NCI-H774 (cell line): ENCODE measurements around the gene C4orf46.
"Not testable (repeated sequence)": the region's sequence is repeated elsewhere in the genome, so short reads cannot be mapped to it uniquely, and the experiment has no call there.

Source experiments
- DNase-seq: peaks from one replicate; lab custom pipeline; 2025; lab: John Stamatoyannopoulos, UW

C4orf46 gene

GRCh38 chr4:158671665-158671914 lies at the start of gene C4orf46:
Gene C4orf46 (minus strand): TSS chr4:158671887. CDS start chr4:158671801, 86 bp downstream.
- DNase-seq = no peak

GRCh38 chr4:158715802-158716201 lies 44.1 kb upstream of the C4orf46 start:
- DNase-seq = no peak

DNA sequence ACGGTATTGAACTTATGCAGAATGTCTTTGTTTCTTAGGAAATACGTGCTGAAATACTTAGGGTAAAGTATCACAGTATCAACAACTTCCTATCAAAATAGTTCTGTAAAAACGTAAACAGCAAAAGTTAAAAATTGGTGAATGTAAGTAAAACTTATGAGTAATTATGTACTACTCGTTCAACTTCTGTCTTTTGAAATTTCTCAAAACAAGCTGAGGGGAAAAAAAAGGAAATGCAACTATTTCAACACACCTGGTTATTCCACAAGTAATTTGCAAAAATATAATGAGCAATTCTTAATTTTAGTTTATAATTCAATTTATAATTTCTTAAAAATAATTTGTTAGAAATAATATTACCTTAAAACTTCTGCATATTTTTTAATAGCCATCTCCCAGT lies 43.2 kb upstream of the C4orf46 start:
- DNase-seq = no peak

DNA sequence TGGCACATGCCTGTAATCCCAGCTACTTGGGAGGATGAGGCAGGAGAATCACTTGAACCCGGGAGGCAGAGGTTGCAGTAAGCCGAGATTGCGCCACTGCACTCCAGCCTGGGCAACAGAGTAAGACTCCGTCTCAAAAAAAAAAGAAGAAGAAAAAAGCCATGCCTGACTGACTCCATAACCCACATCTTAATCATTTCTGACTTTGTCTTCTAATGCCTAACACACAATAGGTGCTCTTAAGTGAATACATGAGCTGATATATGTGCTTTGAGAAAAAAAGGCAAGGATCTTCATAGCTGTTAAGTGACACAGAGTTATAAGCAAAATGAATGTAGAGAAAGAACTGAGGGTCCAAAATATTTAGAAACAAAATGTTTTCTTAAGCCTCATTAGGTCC lies 40.9 kb upstream of the C4orf46 start:
- DNase-seq = not testable (repeated sequence)

- DNase-seq = no peak
Measured at GRCh38 chr4:158710814-158711213, 39.1 kb upstream of the C4orf46 start.

DNA sequence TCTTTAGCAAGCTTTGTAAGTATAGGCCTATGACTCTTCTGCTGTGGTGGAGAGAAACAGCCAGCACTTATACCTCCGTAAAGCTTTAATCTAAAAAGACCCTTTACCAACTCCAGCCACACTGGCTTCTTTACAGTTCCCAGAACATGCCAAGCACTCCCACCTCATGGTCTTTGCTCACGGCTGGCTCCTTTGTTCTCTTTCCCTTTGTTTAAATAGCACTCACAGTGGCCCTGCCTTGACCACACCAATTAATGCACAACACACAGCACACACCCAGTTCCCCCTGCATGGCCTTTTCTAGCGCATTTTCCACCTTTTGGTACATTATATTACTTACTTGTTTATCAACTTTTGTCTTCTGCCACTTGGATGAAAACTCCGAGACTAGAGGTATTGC lies 32.6 kb upstream of the C4orf46 start:
- no peak for DNase-seq

- no peak for DNase-seq
Measured at GRCh38 chr4:158688813-158689212, 17.1 kb upstream of the C4orf46 start.

DNA sequence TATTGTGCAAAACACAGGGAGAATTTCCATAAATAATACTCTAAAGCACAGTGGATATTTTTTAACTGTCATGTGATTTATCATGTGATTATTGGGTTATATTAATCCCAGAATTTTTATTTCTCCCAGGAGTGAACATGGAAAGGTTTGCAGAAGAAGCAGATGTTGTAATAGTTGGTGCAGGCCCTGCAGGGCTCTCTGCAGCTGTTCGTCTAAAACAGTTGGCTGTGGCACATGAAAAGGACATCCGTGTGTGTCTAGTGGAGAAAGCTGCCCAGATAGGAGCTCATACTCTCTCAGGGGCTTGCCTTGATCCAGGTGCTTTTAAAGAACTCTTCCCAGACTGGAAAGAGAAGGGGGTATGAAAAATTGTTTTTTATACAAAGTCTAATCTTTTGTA lies 10.4 kb upstream of the C4orf46 start:
- no peak for DNase-seq

DNA sequence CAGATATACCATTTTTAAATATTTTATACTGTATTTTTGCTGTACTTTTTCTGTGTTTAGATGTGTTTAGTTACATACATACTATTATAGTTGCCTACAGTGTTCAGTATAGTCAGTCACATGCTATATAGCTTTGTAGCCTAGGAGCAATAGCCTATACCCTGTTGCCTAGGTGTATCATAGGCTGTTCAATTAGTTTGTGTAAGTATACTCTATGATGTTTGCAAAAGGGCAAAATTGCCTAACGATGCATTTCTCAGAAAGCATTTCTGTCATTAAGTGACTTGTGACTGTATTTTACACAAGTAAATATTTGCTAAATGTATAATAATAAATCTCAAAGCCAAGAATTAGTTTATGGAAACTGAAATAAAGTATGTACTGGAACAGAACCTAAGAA lies 9.9 kb upstream of the C4orf46 start:
- DNase-seq = no peak

DNA sequence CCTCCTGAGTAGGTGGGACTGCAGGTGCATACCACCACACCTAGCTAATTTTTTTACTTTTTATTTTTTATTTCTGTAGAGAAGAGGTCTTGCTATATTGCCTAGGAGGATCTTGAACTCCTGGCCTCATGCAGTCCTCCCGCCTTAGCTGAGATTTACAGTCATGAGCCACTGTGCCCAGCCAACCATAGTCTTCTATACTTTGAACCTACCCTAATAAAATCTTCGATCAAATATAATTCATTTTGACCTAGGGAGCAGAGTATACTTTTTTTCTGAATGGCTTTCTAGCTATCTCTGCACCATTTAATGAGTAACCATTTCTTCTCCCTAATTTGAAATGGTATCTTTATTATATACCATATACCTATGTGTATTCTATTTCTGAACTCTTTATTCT lies 7.1 kb upstream of the C4orf46 start:
- no peak for DNase-seq

DNA sequence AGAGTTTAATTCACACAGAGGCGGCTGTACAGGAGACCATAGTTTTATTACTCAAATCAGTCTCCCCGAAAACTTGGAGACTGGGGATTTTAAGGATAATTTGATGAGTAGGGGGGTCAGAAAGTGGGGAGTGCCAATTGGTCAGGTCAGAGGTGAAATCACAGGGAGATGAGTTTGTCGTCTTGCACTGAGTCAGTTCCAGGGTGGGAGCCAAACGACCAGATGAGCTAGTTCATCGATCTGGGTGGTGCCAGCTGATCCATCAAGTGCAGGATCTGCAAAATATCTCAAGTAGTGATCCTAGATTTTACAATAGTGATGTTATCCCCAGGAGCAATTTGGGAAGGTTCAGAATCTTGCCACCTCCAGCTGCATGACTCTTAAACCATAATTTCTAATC lies 4.4 kb upstream of the C4orf46 start:
- no peak for DNase-seq

DNA sequence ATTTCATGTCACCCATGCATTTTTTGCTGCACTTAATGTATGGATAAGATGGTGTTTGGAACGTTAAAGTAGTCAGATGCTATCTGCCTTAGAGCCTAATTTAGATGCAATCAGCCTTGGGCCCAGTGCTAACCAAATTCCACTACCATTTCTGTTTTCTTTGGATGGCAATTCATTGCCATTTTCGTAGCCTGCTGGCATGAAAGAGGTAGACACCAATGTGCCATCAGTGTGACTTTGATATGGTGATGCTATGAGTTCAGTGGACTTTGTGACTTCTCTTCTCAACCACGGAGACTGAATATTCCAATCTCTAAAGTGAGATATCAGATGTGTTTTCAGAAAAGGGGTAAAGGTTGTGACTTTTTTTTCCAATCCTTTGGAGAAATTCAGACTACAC lies 1.9 kb upstream of the C4orf46 start:
- DNase-seq = no peak

- peak; percentile 93 for DNase-seq
Measured at GRCh38 chr4:158671915-158672806, 474 bp upstream of the C4orf46 start, which contains the start of gene ETFDH. Gene ETFDH (plus strand): TSS chr4:158672296. CDS start chr4:158672457, 161 bp downstream.

DNA sequence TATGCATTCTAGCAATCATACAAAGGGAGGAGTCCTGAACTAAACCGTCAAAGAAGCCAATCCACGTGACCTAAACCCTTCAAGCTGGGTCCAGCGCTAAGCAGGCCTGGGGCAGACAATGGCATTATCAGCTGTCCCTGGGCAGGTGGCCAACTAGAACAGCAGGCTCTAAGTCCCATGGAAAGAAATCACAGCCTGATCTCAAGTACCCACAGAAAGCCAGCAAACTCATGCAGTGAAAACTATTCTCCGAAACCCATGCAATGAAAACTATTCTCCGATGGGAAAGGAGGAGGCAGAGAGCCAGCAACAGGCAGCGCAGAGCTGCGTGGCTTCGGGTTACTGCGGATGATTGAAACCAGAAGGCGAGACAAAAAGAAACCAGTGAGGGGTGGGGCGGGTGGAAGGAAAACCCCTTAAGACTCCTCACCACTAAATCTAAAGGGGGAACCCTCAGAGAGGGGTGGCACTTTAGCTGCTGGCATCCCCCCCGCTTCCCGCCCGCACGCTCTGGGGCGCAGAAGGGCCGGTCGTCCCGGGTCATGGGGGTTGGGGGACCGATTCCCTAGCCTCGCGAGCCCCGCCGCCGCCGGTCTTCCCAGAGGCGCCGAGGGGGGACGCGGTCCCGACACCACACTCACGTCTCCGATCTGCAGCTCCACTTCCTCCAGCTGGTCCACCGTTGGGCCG lies 567 bp downstream of the C4orf46 start:
- peak; percentile 16 for DNase-seq

GRCh38 chr4:158669310-158669709 lies 2.4 kb downstream of the C4orf46 start:
- no peak for DNase-seq

GRCh38 chr4:158667651-158668198 lies 4.0 kb downstream of the C4orf46 start:
- DNase-seq = no peak

GRCh38 chr4:158666892-158667291 lies 4.8 kb downstream of the C4orf46 start:
- no peak for DNase-seq

DNA sequence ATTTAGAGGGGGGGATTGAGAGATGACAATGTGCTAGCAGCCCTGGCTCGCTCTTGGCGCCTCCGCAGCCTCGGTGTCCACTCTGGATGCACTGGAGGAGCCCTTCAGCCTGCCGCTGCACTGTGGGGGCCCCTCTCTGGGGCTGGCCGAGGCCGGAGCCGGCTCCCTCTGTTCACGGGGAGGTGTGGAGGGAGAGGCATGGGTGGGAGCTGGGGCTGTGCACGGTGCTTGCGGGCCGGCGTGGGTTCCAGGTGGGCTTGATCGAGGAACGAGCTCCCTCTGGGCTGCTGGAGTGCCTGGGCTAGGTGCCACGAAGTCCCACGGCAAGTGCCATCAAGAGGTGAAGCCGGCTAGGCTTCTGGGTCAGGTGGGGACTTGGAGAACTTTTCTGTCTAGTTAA lies 6.9 kb downstream of the C4orf46 start:
- no peak for DNase-seq

DNA sequence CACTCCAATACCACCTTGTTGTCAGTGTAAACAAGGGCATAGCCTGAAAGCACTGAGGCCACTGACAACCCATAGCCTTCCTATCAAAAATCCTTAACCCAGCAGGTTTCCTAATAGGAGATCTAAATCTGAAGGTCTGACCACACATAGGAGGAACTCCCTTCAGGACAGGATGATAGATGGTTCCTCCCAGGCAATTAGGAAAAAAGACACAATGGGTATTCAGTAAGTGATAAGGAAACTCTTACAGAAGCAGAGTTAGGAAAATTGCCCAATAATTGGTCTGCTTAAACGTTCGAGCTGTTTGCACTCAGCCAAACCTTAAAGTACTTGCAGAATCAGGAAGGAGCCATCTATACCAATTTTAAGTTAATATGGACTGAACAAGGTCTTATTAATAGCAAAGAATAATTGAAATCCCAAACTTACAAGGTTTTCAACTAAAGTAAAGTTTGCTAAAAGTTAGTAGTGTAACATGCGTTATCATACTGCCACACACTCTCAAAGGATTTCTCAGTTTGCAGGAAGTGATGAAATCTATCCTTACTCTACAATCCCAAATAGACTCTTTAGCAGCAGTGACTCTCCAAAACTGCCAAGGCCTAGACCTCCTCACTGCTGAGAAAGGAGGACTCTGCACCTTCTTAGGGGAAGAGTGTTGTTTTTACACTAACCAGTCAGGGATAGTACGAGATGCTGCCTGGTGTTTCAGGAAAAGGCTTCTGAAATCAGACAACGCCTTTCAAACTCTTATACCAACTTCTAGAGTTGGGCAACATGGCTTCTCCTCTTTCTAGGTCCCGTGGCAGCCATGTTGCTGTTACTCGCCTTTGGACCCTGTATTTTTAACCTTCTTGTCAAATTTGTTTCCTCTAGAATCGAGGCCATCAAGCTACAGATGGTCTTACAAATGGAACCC lies 7.7 kb downstream of the C4orf46 start:
- DNase-seq = not testable (repeated sequence)

GRCh38 chr4:158663255-158663654 lies 8.4 kb downstream of the C4orf46 start:
- DNase-seq = not testable (repeated sequence)

DNA sequence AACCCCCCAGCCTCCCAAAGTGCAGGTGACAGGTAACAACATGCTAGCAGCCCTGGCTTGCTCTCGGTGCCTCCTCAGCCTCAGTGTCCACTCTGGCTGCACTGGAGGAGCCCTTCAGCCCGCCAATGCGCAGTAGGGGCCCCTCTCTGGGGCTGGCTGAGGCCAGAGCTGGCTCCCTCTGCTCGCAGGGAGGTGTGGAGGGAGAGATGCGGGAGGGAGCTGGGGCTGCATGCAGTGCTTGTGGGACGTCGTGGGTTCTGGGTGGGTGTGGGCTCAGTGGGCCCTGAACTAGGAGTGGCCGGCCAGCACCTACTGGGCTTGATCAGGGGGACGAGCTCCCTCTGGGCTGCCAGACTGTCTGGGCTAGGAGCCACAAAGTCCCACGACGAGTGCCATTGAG lies 14.4 kb downstream of the C4orf46 start:
- DNase-seq = no peak

- DNase-seq = no peak
Measured at GRCh38 chr4:158656439-158656838, 15.2 kb downstream of the C4orf46 start.
